C4-2B (cell line): ENCODE results near the gene PRND.

ENCODE experiments used
- ZFX ChIP-seq: fragments of 450-650 bp; IDR thresholded peaks from 2 replicates; pipeline ENCODE4 v1.6.1; 2017
- TF ChIP-seq, protein P1 (sequence below): fragments of 450-650 bp; conservative IDR thresholded peaks from 2 replicates; pipeline ENCODE4 v1.5.1; 2017; ENCODE audit warnings: mild to moderate bottlenecking

- TF ChIP-seq ZFX, result no peak
- TF ChIP-seq, protein P1, sequence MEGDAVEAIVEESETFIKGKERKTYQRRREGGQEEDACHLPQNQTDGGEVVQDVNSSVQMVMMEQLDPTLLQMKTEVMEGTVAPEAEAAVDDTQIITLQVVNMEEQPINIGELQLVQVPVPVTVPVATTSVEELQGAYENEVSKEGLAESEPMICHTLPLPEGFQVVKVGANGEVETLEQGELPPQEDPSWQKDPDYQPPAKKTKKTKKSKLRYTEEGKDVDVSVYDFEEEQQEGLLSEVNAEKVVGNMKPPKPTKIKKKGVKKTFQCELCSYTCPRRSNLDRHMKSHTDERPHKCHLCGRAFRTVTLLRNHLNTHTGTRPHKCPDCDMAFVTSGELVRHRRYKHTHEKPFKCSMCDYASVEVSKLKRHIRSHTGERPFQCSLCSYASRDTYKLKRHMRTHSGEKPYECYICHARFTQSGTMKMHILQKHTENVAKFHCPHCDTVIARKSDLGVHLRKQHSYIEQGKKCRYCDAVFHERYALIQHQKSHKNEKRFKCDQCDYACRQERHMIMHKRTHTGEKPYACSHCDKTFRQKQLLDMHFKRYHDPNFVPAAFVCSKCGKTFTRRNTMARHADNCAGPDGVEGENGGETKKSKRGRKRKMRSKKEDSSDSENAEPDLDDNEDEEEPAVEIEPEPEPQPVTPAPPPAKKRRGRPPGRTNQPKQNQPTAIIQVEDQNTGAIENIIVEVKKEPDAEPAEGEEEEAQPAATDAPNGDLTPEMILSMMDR, result no peak
Observed at GRCh38 chr20:4703281-4703676, 18.4 kb upstream of the PRND start.
